ENCODE measurements around the gene DOK4. TPM values are rescaled to one million over a fixed set of nuclear protein-coding genes. Genes with fewer than 3 reads are reported as not detected.

DOK4 gene
- total RNA-seq, 1 donor from 2014 or later, result 69.4 TPM

DNA sequence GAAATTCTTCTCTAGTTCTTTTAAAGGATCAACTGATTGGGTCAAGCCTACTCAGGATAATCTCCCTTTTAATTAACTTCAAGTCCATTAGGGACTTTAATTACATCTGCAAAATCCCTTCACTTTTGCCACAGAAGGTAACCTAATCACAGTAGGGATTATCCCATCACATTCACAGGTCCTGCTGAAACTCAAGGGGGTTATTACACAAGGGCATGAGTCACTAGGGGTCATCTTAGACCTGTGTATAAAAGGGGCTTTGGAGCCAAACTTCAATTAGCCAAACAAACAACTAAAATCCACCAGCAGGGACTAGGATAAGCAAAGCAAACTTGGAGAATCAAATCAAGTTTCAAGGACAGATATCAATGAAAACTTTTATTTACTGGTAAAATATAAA is 58.5 kb downstream of the DOK4 start:
- H3K36me3 Mint-ChIP-seq (ENCODE audit: low read depth, unreplicated experiment), result peaks cover 51% of the 10 kb centered on the region
- H3K4me3 Mint-ChIP-seq (ENCODE audit: unreplicated experiment), result no peak overlapping the region
- DNase-seq (ENCODE audit: low spot score), result no peak
- TF ChIP-seq, protein P1, sequence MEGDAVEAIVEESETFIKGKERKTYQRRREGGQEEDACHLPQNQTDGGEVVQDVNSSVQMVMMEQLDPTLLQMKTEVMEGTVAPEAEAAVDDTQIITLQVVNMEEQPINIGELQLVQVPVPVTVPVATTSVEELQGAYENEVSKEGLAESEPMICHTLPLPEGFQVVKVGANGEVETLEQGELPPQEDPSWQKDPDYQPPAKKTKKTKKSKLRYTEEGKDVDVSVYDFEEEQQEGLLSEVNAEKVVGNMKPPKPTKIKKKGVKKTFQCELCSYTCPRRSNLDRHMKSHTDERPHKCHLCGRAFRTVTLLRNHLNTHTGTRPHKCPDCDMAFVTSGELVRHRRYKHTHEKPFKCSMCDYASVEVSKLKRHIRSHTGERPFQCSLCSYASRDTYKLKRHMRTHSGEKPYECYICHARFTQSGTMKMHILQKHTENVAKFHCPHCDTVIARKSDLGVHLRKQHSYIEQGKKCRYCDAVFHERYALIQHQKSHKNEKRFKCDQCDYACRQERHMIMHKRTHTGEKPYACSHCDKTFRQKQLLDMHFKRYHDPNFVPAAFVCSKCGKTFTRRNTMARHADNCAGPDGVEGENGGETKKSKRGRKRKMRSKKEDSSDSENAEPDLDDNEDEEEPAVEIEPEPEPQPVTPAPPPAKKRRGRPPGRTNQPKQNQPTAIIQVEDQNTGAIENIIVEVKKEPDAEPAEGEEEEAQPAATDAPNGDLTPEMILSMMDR (IDR thresholded peaks at IDR 0.05; ENCODE audit: unreplicated experiment), result no peak
- no peaks in the 10 kb centered on the region for H3K4me1 Mint-ChIP-seq (ENCODE audit: unreplicated experiment)
- H3K27me3 Mint-ChIP-seq (ENCODE audit: unreplicated experiment), result peaks cover 2% of the 10 kb centered on the region
- H3K27ac Mint-ChIP-seq (ENCODE audit: unreplicated experiment), result no peak overlapping the region
- no peaks in the 10 kb centered on the region for H3K9me3 Mint-ChIP-seq (ENCODE audit: unreplicated experiment)

DNA sequence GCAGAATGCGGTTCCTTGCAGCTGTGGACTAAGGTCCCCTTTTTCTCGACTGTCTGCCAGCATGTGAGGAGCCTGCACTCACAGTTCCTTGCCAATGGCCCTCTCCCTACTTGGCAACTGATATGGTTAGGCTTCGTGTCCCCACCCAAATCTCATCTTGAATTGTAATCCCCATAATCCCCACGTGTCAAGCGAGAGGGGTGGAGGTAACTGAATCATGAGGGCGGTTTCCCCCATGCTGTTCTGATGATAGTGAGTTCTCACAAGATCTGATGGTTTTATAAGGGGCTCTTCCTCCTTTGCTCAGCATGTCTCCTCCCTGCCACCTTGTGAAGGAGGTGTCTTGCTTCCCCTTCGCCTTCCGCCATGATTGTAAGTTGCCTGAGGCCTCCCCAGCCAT is 59.0 kb downstream of the DOK4 start:
- TF ChIP-seq, protein P1 (IDR thresholded peaks at IDR 0.05; ENCODE audit: unreplicated experiment), result no peak
- no peak overlapping the region for H3K4me3 Mint-ChIP-seq (ENCODE audit: unreplicated experiment)
- peaks cover 3% of the 10 kb centered on the region for H3K4me1 Mint-ChIP-seq (ENCODE audit: unreplicated experiment)
- H3K27me3 Mint-ChIP-seq (ENCODE audit: unreplicated experiment), result peaks cover 4% of the 10 kb centered on the region
- DNase-seq (ENCODE audit: low spot score), result no peak
- H3K9me3 Mint-ChIP-seq (ENCODE audit: unreplicated experiment), result no peaks in the 10 kb centered on the region
- no peak overlapping the region for H3K27ac Mint-ChIP-seq (ENCODE audit: unreplicated experiment)
- H3K36me3 Mint-ChIP-seq (ENCODE audit: low read depth, unreplicated experiment), result peaks cover 47% of the 10 kb centered on the region

DNA sequence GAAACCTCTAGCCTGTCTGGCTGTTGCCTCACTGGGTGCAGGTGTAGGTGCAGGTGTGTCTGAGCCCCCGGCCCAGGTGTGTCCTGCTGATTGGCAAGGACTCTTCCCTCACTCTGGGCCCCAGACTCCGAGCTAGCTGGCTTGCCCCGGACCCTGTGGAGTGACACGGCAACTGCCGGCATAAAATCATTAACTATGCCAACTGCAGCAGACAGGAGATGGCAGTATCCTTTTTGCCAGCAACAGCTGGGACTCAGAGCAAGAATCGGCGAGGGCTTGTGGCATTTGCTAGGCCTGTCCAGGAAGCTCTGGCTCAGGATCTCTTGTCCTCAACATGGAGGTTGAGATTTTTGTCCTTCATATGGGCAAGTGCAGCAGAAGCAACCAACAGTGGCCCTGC is 59.9 kb downstream of the DOK4 start:
- peaks cover 6% of the 10 kb centered on the region for H3K4me1 Mint-ChIP-seq (ENCODE audit: unreplicated experiment)
- H3K27ac Mint-ChIP-seq (ENCODE audit: unreplicated experiment), result no peak overlapping the region
- no peak overlapping the region for H3K4me3 Mint-ChIP-seq (ENCODE audit: unreplicated experiment)
- H3K27me3 Mint-ChIP-seq (ENCODE audit: unreplicated experiment), result peaks cover 4% of the 10 kb centered on the region
- H3K9me3 Mint-ChIP-seq (ENCODE audit: unreplicated experiment), result no peaks in the 10 kb centered on the region
- peaks cover 43% of the 10 kb centered on the region for H3K36me3 Mint-ChIP-seq (ENCODE audit: low read depth, unreplicated experiment)
- TF ChIP-seq, protein P1 (IDR thresholded peaks at IDR 0.05; ENCODE audit: unreplicated experiment), result no peak
- DNase-seq (ENCODE audit: low spot score), result no peak

DNA sequence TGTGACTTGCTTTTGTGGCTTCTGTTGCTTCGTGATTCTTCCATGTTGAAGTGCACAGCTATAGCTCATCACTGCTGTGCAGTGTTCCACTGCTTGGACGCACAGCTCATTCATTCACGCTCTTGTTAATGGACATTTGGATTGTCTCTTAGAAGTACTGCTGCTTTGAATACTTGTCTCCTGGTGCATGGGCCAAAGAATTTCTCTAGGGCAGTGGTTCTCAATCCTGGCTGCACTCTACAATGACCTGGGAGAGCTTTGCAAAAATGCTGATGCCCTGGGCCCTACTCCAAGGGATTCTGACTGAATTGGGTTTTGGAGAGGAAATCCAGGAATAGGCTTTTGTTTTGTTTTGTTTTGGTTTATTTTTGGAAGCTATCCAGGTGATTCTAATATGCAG is 61.7 kb downstream of the DOK4 start:
- no peak overlapping the region for H3K27ac Mint-ChIP-seq (ENCODE audit: unreplicated experiment)
- peaks cover 4% of the 10 kb centered on the region for H3K27me3 Mint-ChIP-seq (ENCODE audit: unreplicated experiment)
- DNase-seq (ENCODE audit: low spot score), result no peak
- H3K36me3 Mint-ChIP-seq (ENCODE audit: low read depth, unreplicated experiment), result peaks cover 27% of the 10 kb centered on the region
- no peaks in the 10 kb centered on the region for H3K9me3 Mint-ChIP-seq (ENCODE audit: unreplicated experiment)
- TF ChIP-seq, protein P1 (IDR thresholded peaks at IDR 0.05; ENCODE audit: unreplicated experiment), result no peak
- H3K4me3 Mint-ChIP-seq (ENCODE audit: unreplicated experiment), result no peak overlapping the region
- H3K4me1 Mint-ChIP-seq (ENCODE audit: unreplicated experiment), result peaks cover 8% of the 10 kb centered on the region

DNA sequence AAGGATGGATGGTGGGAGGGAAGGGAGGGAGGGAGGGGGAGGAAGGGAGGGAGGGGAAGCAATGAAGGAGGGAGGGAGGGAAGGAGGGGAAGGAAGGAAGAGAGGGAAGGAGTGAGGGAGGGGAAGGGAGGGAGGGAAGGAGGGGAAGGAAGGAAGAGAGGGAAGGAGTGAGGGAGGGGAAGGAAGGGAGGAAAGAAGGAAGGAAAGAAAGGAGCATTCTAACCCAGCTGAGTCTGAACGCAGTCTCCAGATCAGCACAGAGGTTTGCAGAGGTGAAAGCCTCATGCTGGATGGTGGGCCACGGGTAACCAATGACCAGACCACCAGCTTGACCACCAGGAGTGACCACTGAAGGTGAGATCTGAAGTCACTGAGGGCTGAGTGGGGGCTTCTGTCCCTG is 63.1 kb downstream of the DOK4 start:
- no peaks in the 10 kb centered on the region for H3K9me3 Mint-ChIP-seq (ENCODE audit: unreplicated experiment)
- TF ChIP-seq, protein P1 (IDR thresholded peaks at IDR 0.05; ENCODE audit: unreplicated experiment), result no peak
- no peak for DNase-seq (ENCODE audit: low spot score)
- peaks cover 5% of the 10 kb centered on the region for H3K27me3 Mint-ChIP-seq (ENCODE audit: unreplicated experiment)
- H3K36me3 Mint-ChIP-seq (ENCODE audit: low read depth, unreplicated experiment), result peaks cover 15% of the 10 kb centered on the region
- no peak overlapping the region for H3K4me3 Mint-ChIP-seq (ENCODE audit: unreplicated experiment)
- H3K4me1 Mint-ChIP-seq (ENCODE audit: unreplicated experiment), result peaks cover 11% of the 10 kb centered on the region
- H3K27ac Mint-ChIP-seq (ENCODE audit: unreplicated experiment), result no peak overlapping the region

Measured in endothelial cell (in vitro differentiated cells).